Measurements from ENCODE around the gene MYO6.

Gene MYO6

GRCh38 chr6:75968143-75968542 lies 219.1 kb downstream of the MYO6 start:
- no peak for DNase-seq

Measured in right forelimb (tissue), 1 donor.